AG04450 (cell line): ENCODE results near the gene SHROOM2. TPM values are rescaled to one million over a fixed set of nuclear protein-coding genes. Genes with fewer than 3 reads are reported as not detected.

ENCODE experiments used
- CTCF ChIA-PET: fragments of 300-600, 350-600 bp; formaldehyde crosslinking; extraction: SDS; loops from one replicate; lab custom pipeline; 2022; ENCODE audit warnings: antibody characterized with exemption, inconsistent platforms; lab: Charles Lee
- POLR2A ChIA-PET: fragments of 350-600 bp; formaldehyde crosslinking; extraction: SDS; loops from one replicate; lab custom pipeline; 2021; ENCODE audit warnings: antibody characterized with exemption, inconsistent platforms; lab: Yijun Ruan, JAX
- DNase-seq: peaks from one replicate; pipeline ENCODE4 v3.0.0-alpha.2; 2011; ENCODE audit warnings: low read depth, low spot score
- H3K27ac ChIP-seq: one replicate; pipeline ENCODE4 v1.5.1; 2012; ENCODE audit warnings: low read depth, low read length, control low read depth
- H3K27me3 ChIP-seq: one replicate; pipeline ENCODE4 v1.6.0; 2012; ENCODE audit warnings: low read length; ENCODE audit not compliant: control insufficient read depth, insufficient read depth
- H3K4me3 ChIP-seq: 2 replicates; pipeline ENCODE4 v1.5.1; 2011; ENCODE audit warnings: mild to moderate bottlenecking, low read depth, low read length, control low read depth
- H3K9me3 ChIP-seq: 2 replicates; pipeline ENCODE4 v1.5.1; 2012; ENCODE audit warnings: low read length; ENCODE audit not compliant: control insufficient read depth, insufficient read depth
- polyA plus RNA-seq: library from polyadenylated mRNA; depleted of rRNA; stranded (reverse); fragments of >200 nt; gene quantifications from 2 replicates; pipeline ENCODE4 v1.2.3, GENCODE V29; 2011
- TF ChIP-seq, protein P1 (sequence below): IDR thresholded peaks from 2 replicates; pipeline ENCODE4 v1.5.1; 2011; ENCODE audit warnings: low read depth, low read length, control low read depth, inconsistent platforms

The SHROOM2 gene
- polyA plus RNA-seq, 1 experiment, result 9.9 TPM

DNA sequence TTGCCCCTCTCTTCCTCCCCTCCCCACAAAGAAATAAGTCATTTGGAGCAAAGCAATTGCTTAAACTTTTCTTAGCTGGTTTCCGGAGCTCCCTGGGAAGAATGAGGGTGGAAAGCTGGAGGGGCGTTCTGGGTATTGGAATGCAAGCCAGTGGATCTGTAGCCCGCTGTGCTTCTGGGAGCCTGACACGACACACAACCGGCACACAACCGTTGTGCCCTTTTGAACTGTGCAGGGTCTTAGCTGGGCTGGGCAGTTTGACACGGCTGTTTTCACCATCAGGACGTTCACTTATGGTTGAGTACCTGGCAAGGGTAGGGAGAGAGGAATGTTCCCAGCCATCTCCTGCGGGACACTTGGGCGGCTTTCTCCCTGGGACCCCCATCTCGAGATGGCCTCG, 38.3 kb downstream of the SHROOM2 start:
- Histone ChIP-seq H3K27me3 (no peaks in the 10 kb centered on the region), H3K9me3 (no peaks in the 10 kb centered on the region), H3K4me3 (no peak overlapping the region), H3K27ac (no peak overlapping the region)
- CTCF ChIA-PET, result no interaction called here
- TF ChIP-seq, protein P1, sequence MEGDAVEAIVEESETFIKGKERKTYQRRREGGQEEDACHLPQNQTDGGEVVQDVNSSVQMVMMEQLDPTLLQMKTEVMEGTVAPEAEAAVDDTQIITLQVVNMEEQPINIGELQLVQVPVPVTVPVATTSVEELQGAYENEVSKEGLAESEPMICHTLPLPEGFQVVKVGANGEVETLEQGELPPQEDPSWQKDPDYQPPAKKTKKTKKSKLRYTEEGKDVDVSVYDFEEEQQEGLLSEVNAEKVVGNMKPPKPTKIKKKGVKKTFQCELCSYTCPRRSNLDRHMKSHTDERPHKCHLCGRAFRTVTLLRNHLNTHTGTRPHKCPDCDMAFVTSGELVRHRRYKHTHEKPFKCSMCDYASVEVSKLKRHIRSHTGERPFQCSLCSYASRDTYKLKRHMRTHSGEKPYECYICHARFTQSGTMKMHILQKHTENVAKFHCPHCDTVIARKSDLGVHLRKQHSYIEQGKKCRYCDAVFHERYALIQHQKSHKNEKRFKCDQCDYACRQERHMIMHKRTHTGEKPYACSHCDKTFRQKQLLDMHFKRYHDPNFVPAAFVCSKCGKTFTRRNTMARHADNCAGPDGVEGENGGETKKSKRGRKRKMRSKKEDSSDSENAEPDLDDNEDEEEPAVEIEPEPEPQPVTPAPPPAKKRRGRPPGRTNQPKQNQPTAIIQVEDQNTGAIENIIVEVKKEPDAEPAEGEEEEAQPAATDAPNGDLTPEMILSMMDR, result no peak
- DNase-seq, result no peak
- POLR2A ChIA-PET, result no interaction called here

DNA sequence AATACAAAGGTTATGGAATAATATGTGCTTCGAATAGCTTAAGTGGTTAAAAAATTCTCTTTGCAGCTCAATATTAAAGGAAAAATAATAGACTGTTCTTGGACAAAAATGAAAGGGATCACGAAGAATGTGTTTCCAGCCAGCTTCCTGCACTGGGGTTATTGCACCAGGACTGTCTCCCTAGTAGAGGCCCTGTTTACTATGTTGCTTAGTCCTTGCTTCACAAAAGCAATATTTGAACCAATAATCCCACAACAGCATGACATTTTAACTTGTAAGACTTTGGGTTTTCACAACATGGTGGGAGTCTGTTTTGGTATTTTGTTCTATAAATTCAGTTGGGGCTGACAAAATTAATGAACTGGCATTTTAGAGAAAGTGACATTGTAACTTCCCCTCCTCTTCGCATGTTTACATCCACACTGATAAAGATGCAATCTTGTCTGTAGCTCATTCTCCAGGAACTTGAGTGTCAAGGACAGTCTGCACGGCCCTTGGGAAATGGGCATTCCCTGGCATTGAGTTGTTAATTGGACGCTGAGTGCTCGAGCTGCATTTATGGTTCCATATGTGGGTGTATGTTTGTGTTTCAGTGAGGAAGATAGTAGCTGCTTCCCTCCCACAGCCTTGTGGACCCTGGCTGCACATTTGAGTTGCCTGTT, 39.0 kb downstream of the SHROOM2 start:
- no peaks in the 10 kb centered on the region for H3K27me3 ChIP-seq
- no peak for DNase-seq
- H3K4me3 ChIP-seq, result no peak overlapping the region
- POLR2A ChIA-PET, result no interaction called here
- H3K9me3 ChIP-seq, result no peaks in the 10 kb centered on the region
- CTCF ChIA-PET, result no interaction called here
- TF ChIP-seq, protein P1, result no peak
- no peak overlapping the region for H3K27ac ChIP-seq

DNA sequence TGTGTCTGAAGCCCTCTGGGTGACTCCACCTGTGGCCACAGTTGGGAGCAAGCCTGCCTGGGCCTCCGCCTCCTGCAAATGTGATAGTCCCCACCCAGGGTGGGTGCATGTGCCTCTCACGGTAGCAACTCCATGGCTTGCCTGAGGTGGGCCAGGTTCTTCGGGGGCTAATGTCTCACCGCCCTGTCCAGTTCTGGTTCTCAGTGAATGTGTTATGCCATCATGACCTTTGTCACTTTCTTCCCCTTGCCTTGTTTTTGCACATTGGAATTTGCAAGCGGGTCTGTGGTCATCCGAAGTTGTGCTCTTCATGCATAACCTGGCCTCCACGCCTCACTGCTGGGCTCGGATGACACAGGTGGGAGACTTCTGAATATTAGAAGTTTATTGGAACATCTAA, 39.7 kb downstream of the SHROOM2 start:
- no peak overlapping the region for H3K27ac ChIP-seq
- H3K4me3 ChIP-seq, result no peak overlapping the region
- no peaks in the 10 kb centered on the region for H3K9me3 ChIP-seq
- TF ChIP-seq, protein P1, result no peak
- CTCF ChIA-PET, result interaction anchor here (0.6 kb wide), 1 partner anchor 514 kb away, joined by 4 read pairs; no protein-coding TSS in a partner anchor
- POLR2A ChIA-PET, result no interaction called here
- no peak for DNase-seq
- H3K27me3 ChIP-seq, result no peaks in the 10 kb centered on the region

DNA sequence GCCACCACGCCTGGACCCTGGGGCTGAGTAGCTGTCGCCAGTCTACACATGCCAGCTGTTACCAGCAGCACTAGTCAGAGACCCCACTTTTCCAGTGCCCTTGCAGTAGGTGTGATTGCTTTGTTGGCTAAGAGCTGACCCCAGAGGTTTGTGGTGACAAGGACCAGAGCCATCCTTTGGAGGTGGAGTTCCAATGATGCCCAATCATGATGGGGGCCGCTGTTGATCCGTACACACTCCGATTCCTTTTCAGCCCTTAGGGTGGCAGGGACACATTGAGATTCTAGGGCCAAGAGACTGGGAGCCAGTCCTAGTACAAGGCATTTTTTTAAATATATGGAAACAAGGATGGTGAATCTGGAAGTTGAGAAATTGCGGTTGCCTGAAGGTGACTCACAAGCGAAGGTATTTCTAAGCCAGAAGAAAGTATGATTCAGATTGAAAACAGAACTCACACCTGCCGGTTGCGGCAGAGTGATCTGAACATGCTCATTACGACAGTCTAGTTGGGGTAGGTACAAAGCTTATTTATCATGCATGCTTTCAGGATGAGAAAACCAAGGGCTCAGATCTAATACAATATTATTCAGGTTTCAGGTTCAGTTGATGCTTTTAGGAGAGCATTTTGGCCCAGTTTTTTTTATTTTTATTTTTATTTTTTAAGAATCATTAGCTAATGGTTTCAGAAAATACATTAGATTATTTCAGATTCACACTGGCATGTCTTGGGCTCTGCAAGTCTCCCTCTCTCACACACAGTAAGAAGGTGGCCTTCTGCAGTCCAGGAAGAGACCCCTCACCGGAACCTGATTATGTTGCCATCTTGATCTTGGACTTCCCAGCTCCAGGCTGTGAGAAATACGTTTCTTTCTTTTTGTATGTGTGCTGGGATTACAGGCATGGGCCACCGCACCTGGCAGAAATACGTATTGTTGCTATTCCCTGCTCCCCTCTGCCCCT, 43.4 kb downstream of the SHROOM2 start:
- no peak for DNase-seq
- H3K9me3 ChIP-seq, result no peaks in the 10 kb centered on the region
- peaks cover under 1% of the 10 kb centered on the region for H3K27me3 ChIP-seq
- TF ChIP-seq, protein P1, result no peak
- POLR2A ChIA-PET, result no interaction called here
- CTCF ChIA-PET, result no interaction called here
- H3K4me3 ChIP-seq, result no peak overlapping the region
- no peak overlapping the region for H3K27ac ChIP-seq

DNA sequence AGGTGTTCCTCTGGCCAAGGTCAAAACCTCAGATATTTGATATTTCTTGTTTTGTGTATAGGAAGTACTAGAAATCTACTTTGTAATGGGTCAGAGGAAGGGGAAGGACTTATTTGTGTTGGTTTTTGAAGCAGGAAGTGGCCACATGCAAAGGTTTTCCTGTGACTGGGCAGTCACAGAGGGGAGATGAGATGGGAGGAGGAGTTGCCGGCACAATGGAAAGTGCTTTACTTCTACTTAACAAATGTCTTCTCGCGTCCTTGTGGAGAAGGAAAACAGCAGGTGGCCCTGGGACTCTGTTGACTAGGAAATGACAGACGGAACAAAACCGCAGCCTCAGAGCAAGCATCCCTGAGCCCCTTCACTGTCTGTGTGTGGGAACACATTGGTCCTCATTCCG, 46.6 kb downstream of the SHROOM2 start:
- DNase-seq, result no peak
- TF ChIP-seq, protein P1, result no peak
- CTCF ChIA-PET, result no interaction called here
- POLR2A ChIA-PET, result no interaction called here
- no peak overlapping the region for H3K4me3 ChIP-seq
- H3K27ac ChIP-seq, result no peak overlapping the region
- H3K9me3 ChIP-seq, result no peaks in the 10 kb centered on the region
- peaks cover 2% of the 10 kb centered on the region for H3K27me3 ChIP-seq
